Progenitor cell of endocrine pancreas (in vitro differentiated cells): ENCODE results near the gene CFAP161. TPM values are rescaled to one million over a fixed set of nuclear protein-coding genes. Genes with fewer than 3 reads are reported as not detected.

Experiments
- DNase-seq: peaks from one replicate; pipeline ENCODE4 v3.0.0; 2021; ENCODE audit warnings: low spot score; ENCODE audit not compliant: unreplicated experiment
- H3K27ac Mint-ChIP-seq: 2 replicates; pipeline ENCODE4 v1.8.0; 2021; ENCODE audit warnings: mild to moderate bottlenecking, moderate library complexity, mixed read lengths
- H3K27me3 Mint-ChIP-seq: 2 replicates; pipeline ENCODE4 v1.8.0; 2021; ENCODE audit warnings: mixed read lengths
- H3K36me3 Mint-ChIP-seq: 2 replicates; pipeline ENCODE4 v1.8.0; 2022; ENCODE audit warnings: mixed read lengths; ENCODE audit not compliant: insufficient read depth
- H3K4me1 Mint-ChIP-seq: 2 replicates; pipeline ENCODE4 v1.8.0; 2021; ENCODE audit warnings: low read depth, mixed read lengths
- H3K4me3 Mint-ChIP-seq: 2 replicates; pipeline ENCODE4 v1.8.0; 2021; ENCODE audit warnings: low read depth, mild to moderate bottlenecking, moderate library complexity, mixed read lengths
- H3K9me3 Mint-ChIP-seq: 2 replicates; pipeline ENCODE4 v1.8.0; 2021; ENCODE audit warnings: low read depth, mixed read lengths
- CTCF ChIP-seq: fragments of 200-600 bp; sonication (generic); IDR thresholded peaks from one replicate; pipeline ENCODE4 v1.5.0; 2021; ENCODE audit warnings: antibody characterized with exemption, mild to moderate bottlenecking; ENCODE audit not compliant: unreplicated experiment
- total RNA-seq: library from RNA; stranded (reverse); gene quantifications from 2 replicates; pipeline ENCODE4 v1.2.1, GENCODE V29; 2021

CFAP161 gene
- total RNA-seq, 1 donor from 2014 or later, result not detected

DNA sequence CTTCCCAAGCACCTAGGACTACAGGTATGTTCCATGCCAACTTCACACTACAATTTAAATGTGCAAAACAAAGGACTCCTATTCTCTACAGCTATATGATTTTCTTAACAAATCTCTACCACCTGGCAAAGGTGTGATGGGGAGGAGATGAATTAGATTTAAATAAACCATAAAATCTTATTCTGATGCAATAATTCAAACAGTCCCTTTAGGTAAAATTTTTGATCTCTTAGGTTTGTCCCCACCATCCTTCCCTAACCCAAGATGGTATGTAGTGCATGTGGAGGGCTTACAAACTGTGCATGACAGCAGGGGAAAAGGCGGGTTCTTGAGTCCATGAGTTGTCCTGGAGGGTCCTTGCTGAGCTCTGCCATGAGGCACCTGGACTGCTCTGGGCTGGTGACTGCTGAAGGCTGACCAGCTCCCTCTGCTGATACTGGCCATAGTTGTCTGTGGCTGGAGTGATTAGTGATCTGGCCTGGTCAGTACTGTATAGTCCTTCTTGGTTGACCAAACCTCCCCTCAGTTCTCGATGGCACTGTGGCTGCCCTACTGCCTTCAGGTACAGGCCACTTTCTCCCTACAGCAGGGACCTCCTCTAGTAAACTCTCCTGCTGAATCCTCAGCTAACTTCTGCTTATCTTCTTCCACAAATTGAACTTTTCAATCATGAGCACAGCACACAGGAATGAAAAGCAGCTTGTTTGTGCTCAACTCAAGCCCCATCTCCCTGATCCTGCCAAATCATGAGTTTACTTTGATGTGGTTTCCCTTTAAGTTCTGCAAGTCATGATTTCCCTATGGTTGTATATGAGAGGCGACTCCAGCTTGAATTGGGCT, 30.1 kb downstream of the CFAP161 start:
- Mint-ChIP-seq H3K9me3 (peaks cover 4% of the 10 kb centered on the region), H3K4me1 (no peaks in the 10 kb centered on the region), H3K27ac (peak overlapping the region; percentile 22), H3K27me3 (peaks cover 18% of the 10 kb centered on the region), H3K4me3 (no peak overlapping the region), H3K36me3 (no peaks in the 10 kb centered on the region)
- no peak for DNase-seq
- TF ChIP-seq CTCF, result no peak

DNA sequence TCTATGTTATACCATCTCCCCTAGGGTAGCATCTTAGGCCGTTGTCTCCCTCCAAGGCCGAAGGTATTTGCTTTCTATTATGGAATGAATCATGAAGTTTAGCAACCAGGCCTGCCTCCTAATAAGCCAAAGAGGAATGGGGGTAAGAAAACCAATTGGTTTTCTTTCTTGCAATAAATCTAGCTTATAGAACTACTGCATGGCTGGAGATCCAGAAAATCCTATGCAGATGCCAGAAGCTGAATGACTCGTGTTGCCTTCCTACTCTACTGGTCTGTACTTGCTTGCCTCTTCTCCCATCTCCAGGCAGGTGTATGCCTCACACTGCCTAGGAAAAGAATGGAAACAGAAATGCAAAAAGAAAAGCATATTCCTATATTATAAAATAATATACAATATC, 31.5 kb downstream of the CFAP161 start:
- Mint-ChIP-seq H3K4me1 (no peaks in the 10 kb centered on the region), H3K36me3 (no peaks in the 10 kb centered on the region), H3K27ac (no peak overlapping the region), H3K27me3 (peaks cover 18% of the 10 kb centered on the region), H3K9me3 (peaks cover 4% of the 10 kb centered on the region), H3K4me3 (no peak overlapping the region)
- TF ChIP-seq CTCF, result no peak
- no peak for DNase-seq

GRCh38 chr15:81166636-81167305, 32.7 kb downstream of the CFAP161 start:
- Mint-ChIP-seq H3K4me3 (no peak overlapping the region), H3K4me1 (no peaks in the 10 kb centered on the region)
- TF ChIP-seq CTCF, result no peak

GRCh38 chr15:81168131-81168526, 34.1 kb downstream of the CFAP161 start:
- Mint-ChIP-seq H3K4me1 (no peaks in the 10 kb centered on the region), H3K27me3 (peaks cover 19% of the 10 kb centered on the region), H3K4me3 (no peak overlapping the region), H3K9me3 (peaks cover 4% of the 10 kb centered on the region), H3K27ac (no peak overlapping the region), H3K36me3 (no peaks in the 10 kb centered on the region)
- no peak for DNase-seq
- TF ChIP-seq CTCF, result no peak

More at GRCh38 chr15:81166636-81167305, 32.7 kb downstream of the CFAP161 start:
- Mint-ChIP-seq H3K27ac (no peak overlapping the region), H3K27me3 (peaks cover 17% of the 10 kb centered on the region), H3K36me3 (no peaks in the 10 kb centered on the region), H3K9me3 (peaks cover 4% of the 10 kb centered on the region)
- DNase-seq, result no peak

GRCh38 chr15:81168644-81169043, 34.6 kb downstream of the CFAP161 start:
- H3K4me3 Mint-ChIP-seq, result no peak overlapping the region
- H3K27me3 Mint-ChIP-seq, result peaks cover 19% of the 10 kb centered on the region
- H3K9me3 Mint-ChIP-seq, result peaks cover 4% of the 10 kb centered on the region
- TF ChIP-seq CTCF, result no peak
- no peaks in the 10 kb centered on the region for H3K4me1 Mint-ChIP-seq
- H3K27ac Mint-ChIP-seq, result no peak overlapping the region
- no peaks in the 10 kb centered on the region for H3K36me3 Mint-ChIP-seq
- no peak for DNase-seq
